GM18858 (cell line): ENCODE results near the gene CDK19.

Experiments used
- ATAC-seq: cut with Tn5 transposase; IDR thresholded peaks from one replicate; pipeline ENCODE4 v1.9.1; 2021; ENCODE audit not compliant: unreplicated experiment

The CDK19 gene

DNA sequence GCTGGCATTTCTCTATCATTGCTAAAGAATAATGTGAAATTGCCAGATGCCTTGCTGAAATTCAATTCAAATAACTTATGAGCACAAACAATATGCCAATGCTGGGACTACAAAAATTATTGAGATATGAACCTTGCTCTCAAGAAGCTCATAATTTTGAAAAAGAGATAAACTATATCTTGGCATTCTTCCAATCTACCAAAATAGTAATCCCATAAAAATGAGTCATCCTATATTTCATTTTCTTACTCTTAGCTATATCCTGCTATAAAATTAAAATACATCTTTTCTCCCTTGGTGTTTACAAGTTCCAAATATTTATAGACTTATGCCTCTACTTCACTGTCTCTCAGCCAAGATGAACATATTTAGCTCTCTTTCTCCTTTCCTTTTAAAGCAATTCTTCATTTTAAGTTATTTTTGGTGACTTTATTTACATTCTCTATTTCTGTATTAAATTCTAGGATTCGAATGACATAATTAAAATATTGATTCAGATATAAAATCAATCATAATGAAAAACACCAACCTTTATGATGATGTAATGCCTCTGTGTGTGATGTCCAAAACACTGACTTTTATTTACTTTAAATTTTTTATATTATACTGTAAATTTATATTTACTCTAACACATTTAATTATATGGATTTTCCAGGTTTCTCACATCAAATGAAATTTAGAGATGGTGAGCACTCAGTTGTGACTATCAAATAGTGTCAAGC lies 152.6 kb downstream of the CDK19 start:
- ATAC-seq: no peak

DNA sequence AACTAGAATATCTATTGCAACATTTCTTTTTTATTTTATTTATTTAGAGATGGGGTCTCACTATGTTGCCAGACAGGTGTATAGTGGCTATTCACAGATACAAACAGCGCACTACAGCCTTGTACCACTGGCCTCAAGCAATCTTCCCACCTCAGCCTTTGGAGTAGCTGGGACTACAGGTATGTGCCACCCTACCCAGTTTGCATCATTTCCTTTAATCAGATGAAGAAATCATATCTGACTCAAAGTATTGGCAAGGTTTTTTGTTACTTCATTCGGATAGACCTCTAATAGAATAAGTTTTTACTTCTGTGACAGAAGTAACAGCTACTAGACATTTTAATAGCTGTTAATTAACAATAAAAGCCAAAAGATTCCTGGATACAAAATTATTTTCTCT lies 153.9 kb downstream of the CDK19 start:
- no peak for ATAC-seq

DNA sequence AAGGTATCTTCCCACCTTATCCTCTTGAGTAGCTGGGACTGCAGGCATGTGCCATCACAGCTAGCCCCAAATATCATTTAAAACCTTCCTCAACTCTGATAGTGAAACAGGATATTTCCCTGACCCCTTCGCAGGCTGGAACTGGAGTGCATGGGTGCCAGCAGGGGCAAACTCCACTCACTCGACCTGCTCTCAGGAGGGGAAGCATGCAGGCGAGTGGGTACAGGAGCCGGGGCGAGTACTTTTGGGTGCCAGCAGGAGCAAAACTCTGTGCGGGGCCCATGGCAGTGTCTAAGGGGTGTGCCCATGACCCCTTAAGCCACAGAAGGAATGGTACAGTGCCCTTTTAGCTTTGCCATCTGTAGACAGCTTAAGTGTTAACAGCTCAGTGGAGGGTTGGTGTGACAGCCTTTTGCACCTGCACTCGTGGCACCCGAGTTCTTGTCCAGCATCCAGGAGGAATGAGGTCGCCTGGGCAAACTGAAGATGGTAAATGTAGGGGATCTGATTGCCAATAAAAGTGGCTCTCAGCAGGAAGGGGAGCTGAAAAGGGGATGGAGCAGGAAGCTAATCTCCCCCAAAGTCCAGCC lies 155.1 kb downstream of the CDK19 start:
- no peak for ATAC-seq

DNA sequence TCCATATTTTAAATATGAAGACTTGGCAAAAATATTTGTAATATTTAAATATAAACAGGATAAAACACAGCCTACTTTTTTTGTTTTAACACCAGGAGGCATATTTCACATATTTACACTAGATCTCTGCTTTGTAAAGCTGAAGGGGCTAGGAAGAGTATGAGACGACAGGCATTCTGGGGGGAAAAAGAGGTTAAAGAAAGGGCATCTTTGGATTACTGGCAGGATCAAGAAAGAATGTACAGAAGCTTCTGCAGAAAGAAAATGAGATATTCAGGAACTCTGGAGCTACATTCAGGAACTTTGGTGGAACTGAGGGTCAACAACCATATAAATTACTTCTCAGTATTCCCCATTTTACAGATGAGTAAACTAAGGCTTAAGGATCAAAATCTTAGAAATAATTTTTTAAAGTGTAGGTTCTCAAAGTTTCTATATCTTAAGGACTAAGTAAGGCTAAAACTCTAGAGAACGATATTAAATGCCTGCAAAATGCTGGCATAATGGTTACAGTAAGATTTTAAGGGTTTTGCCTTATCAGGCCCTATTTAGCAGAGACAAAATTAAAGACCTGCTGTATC lies 156.5 kb downstream of the CDK19 start:
- no peak for ATAC-seq

DNA sequence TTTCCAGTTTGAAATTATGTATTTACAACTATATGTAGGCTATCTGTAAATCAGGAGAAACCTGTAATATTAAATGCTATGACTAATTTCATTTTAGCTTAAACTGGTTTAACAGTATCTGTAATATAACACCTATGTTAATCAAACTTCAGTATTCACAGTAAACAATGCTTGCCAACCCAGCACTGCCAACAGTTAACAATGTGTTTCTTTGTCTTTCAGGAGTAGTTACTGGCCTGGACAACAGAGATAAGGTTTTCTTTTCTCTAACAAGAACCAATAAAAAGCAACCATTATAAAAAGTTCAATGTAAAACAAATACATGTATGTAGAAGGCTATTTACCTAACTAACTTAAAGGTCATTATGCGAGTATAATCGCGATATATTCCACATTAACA lies 158.8 kb downstream of the CDK19 start:
- no peak for ATAC-seq

DNA sequence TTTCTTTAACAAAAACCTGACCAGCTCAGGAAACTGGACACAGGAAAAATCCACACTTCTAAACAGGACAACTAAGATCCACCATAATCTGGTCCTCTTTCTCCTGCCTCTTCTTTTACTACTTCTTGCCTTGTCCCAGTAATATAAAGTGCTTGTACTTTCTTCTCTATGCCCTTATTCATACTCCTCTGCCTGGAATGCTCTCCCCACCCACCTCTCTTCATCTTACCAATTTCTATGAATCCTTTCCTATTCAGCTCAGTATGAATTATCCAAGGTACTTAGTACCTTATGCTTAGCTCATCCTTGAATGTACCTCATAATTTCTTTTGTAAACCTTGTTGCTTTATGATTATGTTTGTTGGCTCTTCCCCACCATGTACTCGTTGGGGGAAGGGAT lies 159.4 kb downstream of the CDK19 start:
- ATAC-seq: no peak

DNA sequence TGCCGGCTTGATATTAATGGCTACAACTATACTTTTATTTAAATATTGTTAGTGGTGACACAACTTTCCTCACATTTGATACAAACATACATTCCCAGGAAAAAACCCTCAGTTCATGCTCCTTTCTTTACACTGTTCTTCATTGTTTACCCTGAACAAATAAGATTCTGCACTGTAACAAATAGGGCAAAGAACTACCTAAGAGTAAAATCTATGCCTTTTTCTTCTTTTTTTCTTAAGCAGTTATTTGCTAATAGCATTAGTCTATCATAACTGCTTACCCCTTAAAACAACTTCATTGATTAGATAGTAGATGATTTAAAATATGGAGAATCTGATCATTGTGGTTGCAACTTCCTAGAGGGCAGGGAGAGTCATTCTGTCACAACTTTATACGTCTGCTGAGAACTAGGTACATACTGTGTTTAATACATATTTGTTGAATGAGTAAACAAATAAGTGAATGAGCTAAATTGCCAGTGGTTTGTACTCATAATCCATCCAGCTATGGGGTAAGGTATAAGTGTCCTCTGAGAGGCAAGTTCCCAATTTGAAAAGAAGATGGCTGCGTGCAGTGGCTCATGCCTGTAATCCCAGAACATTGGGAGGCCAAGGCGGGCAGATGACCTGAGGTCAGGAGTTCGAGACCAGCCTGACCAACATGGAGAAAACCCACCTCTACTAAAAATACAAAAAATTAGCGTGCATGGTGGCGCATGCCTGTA lies 161.0 kb downstream of the CDK19 start:
- no peak for ATAC-seq

DNA sequence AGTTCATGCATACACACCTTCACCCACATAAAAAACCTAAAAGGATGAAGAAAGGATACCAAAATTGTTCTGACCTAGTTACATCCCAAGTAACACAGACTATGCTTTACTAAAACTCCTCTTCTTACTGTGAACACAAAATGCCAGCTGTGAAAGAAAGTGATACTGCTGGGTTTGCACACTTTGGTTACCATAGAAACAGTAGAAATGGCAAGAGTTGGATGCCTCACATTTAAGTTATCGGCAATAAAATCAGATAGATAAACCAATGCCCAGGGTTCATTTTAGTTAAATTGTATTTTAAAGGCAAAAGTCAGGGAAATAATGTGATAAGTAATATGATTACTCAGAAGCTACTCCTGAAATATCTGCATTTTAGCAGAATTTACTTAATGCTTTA lies 161.9 kb downstream of the CDK19 start:
- no peak for ATAC-seq

DNA sequence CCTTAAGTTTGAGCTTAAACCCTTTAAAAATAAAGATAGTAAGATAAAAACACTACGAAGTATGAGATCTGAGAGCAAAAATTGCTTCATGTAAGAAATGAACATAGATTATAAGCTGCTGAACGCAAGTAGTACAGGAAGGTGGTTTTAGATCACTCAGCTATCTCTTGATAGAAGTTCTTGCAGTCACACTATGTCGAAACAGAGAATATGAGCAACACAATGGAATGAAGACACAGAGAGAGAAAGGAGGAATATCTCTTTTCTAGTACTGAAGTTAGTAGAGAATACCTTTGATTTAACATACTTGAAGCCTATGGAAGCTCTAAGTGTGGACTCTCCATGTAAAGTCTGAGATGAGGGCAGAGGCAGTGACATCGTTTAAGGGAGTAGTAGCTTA lies 162.7 kb downstream of the CDK19 start:
- no peak for ATAC-seq

DNA sequence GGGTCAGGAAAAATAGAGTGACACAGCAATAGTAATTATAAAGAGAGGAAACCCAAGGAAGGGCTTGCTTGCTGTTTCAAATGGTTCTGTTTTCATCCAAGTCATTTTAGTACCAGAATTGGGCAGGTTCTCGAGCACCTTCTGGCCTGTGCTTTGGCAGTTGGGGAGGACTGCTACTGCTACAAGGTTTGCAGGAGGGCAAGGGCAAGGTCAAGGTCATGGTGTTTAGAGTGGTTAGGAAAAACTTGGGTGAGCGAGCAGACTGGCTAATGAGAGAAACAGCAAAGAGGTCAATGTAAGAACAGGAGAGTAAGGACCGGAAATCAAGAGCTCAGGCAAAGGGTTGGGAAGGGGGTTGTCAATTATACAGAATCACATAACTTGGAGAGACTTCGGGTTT lies 164.5 kb downstream of the CDK19 start:
- ATAC-seq: no peak

DNA sequence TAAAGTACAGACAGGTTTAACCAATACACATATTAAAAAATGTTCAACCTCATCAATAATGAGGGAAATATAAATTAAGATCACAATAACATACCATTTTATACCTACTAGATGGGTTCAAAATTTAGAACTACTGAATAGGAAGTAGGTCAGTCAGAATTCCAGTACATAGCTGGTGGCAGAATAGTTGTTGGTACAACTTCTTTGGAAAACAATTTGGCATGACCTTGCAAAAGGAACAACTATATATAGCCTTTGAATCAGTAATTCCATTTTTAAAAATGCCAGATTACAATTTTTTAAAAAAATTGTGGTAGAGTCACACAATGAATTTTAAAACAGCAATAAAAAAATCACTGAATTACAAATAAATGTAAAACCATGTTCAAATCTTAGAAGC lies 165.6 kb downstream of the CDK19 start:
- ATAC-seq: no peak

DNA sequence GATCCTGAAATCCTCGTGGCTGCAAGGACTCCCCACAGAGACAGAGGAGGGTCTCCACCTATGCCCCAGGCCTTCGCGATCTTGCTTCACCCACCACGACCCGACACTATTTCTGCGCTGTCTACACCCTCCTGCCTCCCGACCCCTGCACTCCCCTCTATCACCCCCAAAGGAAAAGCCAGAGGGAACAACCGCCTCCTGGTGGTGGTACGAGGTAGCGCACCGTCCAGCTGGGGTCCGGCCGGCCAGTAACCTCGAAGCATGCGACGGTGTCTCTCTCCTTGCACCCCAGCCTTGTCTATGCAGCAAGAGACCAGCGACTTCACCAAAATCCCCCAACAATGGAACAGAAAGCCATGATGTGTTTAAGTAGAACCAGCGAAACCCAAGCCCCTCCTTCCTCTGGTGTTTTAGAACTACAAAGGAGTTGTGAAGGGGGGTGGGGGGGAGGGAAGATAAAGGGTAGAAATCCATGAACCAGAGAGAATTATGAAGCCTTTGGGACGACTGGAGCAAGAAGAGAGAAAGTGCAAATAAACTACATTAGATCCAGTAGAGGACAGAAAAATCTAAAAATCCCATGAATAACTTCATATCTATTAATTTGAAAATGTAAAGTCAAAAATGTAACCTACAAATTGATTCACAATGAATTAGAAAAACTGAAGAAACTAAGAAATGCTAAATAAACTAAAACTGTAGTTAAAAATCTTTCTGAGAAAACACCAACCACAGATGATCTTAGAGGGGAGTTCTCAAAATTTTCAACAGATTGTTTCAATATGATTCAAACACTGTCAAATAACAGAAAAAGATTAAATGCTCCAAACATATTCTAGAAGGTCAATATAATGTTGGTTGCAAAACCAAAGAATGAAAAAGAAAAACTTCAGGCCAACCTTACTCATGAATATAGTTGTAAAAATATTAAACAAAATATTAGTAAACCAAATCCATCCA lies 168.0 kb downstream of the CDK19 start:
- ATAC-seq: no peak

DNA sequence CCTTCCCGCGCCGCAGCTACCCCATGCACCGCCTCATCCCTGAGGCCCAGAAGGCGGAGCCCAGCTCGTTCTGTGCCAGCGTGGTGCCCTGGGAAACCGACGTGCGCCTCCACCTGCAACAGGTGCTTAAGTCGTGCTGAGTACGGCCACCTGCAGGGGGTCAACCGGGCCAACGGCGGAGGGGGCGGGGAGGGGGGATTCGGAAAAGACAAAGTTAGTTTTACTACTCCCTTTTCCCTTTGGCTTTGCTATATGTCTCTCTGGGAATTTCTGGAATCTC lies 168.9 kb downstream of the CDK19 start:
- ATAC-seq: no peak

DNA sequence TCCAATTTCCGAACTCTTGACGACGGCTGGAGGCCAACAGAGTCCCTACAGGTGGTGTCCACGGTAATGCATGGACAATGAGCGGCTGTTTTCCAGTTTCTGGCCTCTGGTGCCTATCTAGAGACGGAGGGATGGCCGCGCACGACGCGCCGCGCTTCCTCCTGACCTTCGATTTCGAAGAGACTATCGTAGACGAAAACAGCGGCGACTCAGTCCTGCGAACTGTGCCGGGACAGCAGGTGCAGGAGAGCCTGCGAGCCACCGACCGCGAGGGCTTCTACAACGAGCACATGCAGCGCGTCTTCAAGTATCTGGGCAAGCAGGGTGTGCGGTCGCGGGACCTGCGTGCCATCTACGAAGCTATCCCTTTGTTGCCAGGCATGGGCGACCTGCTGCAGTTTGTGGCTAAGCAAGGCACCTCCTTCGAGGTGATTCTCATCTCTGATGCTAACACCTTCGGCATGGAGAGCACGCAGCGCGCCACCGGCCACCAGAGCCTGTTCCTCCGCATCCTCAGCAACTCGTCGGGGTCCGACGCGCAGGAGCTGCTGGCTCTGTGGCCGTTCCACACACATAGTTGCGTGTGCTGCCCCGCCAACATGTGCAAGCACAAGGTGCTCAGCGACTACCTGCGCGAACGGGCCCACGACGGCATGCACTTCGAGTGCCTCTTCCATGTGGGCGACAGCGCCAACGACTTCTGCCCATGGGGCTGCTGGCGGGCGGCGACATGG lies 169.4 kb downstream of the CDK19 start:
- no peak for ATAC-seq

DNA sequence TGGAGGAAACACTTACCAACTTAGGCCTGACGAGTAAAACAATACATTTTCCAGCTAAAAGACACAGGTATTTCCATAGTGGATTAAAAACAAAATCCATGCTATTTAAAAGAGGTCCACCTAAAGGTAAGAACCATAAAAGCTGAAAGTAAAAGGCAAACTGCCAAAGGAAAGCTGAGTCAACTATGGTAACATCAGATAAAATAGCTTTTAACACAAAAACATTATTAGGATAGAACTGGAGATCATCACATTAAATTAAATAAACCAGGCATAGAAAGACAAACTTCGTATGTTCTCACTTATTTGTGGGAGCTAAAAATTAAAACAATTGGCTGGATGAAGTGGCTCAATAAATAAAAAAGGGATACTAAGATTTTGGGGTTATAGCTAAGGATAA lies 172.1 kb downstream of the CDK19 start:
- no peak for ATAC-seq

DNA sequence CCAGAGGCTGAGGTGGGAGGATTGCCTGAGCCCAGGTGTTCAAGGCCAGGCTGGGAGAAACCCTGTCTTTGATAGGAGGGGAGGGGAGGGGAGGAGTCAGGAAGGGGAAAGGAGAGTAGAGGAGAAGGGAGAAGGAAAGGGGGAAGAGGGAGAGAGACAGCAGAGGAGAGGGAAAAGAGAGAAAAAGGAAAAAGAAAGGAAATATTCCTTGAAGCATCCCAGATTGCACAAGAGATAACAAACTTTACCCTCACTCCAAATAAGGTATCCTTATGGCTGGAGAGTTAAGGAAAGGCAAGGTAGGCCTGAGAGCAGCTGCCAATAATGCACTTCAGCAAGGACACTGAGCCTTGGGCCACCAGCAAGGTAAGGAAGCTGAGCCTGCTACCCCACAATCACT lies 172.6 kb downstream of the CDK19 start:
- no peak for ATAC-seq

DNA sequence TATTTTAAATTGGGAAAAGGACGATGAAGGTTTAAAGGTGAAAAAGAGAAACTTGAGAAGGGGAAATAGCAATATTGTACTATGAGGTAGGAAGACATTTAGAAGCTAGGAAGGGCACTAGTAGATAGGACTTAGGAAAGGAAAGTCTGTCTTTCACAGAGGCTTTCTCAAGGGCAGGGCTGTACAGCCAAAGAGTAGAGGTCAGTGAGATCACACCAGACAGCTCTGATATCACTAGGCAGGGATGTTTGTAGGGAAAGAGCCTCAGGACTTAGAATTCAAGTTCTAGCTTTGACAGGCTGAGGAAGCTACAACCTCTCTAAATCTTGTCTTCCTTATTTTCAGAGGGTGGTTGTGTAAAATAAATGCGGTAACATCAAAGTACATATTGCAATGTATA lies 178.5 kb downstream of the CDK19 start:
- ATAC-seq: no peak

DNA sequence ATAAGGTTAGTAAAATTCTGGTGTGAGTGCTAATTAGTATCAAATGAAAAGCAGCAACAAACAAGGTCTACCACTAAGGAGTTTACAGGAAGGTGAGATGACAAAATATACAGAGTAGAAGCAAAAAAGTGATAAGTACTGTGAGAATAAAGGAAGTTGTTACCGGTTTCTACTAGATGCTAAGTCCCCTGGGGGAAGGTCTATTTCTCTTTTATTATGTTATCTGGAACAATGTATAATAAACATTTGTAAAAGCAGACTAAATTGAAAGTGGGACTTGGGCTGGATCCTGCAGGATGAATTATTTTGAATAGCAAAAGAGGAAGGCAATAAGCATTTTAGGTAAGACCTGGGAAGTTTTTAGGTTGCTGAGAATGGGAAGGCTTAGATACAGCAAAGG lies 180.2 kb downstream of the CDK19 start:
- no peak for ATAC-seq

DNA sequence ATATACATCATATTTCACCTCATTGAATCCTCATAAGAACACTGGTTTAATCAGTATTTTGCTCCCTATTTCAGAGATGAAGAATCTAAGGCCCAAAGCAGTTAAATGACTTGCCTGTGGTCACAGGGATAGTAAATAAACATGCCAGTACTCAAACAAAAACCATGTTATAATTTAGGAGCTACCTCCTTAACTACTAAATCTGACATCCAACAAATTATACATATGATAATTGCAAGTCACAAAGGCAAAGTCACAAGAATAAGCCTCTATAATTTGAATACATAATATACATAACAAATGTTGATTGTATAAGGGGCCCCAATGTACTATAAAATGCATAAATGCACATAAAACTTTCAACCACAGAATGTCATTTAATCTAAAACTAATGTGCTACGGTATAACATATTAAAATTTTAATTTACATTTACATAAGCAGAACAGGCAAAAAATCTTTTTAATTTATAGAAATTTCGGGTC lies 181.5 kb downstream of the CDK19 start:
- ATAC-seq: no peak

DNA sequence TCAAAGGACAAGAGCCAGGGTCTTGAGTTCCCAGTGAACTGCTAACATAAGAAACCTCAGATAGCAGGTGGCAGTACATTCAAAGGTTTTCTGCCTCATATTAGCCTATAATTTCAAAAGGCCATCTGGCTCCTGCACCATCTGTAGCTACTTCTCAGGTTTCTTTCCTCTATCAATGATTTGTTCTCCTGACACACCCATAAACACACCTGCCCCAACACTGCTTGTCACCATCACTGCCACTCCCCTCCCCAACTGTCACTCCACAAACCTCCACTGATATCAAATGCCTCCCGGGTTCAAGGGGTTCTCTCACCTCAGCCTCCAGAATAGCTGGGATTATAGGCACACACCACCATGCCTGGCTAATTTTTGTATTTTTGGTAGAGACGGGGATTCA lies 186.1 kb downstream of the CDK19 start:
- no peak for ATAC-seq
